ENCODE data around the gene DOP1A. TPM values are rescaled to one million over a fixed set of nuclear protein-coding genes. Genes with fewer than 3 reads are reported as not detected.

DOP1A gene, protein sequence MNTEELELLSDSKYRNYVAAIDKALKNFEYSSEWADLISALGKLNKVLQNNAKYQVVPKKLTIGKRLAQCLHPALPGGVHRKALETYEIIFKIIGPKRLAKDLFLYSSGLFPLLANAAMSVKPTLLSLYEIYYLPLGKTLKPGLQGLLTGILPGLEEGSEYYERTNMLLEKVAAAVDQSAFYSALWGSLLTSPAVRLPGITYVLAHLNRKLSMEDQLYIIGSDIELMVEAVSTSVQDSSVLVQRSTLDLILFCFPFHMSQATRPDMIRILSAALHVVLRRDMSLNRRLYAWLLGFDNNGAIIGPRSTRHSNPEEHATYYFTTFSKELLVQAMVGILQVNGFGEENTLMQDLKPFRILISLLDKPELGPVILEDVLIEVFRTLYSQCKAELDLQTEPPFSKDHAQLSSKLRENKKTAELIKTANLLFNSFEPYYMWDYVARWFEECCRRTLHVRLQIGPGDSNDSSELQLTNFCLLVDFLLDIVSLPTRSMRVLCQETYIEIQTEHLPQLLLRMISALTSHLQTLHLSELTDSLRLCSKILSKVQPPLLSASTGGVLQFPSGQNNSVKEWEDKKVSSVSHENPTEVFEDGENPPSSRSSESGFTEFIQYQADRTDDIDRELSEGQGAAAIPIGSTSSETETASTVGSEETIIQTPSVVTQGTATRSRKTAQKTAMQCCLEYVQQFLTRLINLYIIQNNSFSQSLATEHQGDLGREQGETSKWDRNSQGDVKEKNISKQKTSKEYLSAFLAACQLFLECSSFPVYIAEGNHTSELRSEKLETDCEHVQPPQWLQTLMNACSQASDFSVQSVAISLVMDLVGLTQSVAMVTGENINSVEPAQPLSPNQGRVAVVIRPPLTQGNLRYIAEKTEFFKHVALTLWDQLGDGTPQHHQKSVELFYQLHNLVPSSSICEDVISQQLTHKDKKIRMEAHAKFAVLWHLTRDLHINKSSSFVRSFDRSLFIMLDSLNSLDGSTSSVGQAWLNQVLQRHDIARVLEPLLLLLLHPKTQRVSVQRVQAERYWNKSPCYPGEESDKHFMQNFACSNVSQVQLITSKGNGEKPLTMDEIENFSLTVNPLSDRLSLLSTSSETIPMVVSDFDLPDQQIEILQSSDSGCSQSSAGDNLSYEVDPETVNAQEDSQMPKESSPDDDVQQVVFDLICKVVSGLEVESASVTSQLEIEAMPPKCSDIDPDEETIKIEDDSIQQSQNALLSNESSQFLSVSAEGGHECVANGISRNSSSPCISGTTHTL (N-terminal part only)
- 1 to 10 TPM; 8.1 to 8.2 TPM for total RNA-seq

DNA sequence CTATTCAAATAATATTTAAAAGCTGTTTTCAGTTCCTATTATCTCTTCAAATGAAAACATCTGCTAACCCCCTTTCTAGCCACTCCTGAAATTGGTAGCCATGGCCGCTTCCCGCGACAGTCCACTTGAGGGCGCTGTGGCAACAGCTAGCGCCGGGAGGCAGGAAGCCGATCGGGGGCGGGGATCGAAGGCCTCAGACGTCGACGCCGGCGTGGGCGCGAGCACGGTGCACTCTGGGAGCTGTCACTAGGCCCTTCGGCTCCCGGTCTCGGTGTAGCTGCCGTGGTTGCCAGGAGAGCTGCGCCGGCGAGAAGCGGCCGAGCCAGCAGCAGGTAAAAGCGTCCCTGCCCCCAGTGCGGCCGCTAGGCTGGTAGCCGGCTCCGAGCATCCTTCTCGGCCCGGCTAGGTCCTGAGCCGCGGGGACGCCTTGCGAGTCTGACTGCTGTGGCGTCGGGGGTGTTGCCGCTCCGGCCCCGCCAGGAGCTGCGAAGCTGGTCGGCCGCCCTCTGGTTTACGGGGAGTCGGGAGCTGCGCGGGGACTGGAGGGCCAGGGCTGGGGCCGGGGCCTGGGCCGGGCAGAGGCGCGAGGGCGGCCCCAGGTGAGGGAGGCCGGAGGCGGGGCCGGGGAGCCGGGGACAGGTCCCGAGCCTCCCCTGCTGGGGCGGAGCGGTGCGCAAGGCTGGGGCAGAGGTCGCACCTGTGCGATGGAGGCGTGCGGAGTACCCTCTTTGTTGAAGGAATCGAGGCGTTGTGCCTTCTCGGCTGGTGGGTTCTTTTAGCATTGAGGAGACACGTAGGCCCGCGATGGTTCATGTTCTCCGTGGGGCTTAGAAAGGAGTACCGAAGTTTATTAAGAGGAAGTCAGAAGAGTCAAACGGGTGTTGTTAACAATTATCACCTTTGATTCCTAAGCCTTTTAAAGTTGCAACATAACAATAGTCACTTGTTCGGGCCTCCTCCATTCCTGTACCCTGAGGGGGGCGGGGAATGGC lies at the start of gene DOP1A:
DOP1A (plus strand) TSS at position 224 of the 992 bp plus-strand sequence. CDS start 29,307 bp downstream, outside the sequence.
- H3K9me3 Mint-ChIP-seq, result no peaks in the 10 kb centered on the region
- no peaks in the 10 kb centered on the region for H3K36me3 Mint-ChIP-seq
- H3K27ac Mint-ChIP-seq, result peak within 1 kb of the TSS; percentile 77
- H3K4me3 Mint-ChIP-seq, result peak within 1 kb of the TSS; percentile 88
- no peaks in the 10 kb centered on the region for H3K27me3 Mint-ChIP-seq
- DNase-seq, result peak; percentile 97
- H3K4me1 Mint-ChIP-seq, result peaks cover 41% of the 10 kb centered on the region

DNA sequence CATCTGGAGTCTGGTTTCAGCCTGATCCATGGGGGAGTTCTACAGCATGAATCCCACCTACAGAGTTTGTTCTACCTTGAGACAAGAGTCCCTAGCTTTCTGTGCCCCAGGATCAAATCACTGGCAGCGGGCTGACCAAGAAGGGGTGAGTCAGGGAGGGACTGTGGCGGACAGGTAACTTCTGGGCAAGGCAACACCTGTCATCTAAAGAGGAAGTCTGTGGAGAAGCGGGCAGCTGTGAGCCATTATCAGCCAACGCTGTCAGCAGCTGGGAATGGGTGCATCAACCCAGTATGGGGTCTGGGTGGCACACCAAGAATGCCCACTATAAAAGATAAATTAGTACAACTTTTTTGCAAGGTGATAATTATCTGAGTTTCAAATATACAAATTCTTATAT lies 47.7 kb upstream of the DOP1A start:
- Mint-ChIP-seq H3K27me3 (no peaks in the 10 kb centered on the region), H3K36me3 (peaks cover 60% of the 10 kb centered on the region), H3K4me3 (no peak overlapping the region), H3K9me3 (no peaks in the 10 kb centered on the region), H3K4me1 (no peaks in the 10 kb centered on the region), H3K27ac (no peak overlapping the region)
- no peak for DNase-seq

DNA sequence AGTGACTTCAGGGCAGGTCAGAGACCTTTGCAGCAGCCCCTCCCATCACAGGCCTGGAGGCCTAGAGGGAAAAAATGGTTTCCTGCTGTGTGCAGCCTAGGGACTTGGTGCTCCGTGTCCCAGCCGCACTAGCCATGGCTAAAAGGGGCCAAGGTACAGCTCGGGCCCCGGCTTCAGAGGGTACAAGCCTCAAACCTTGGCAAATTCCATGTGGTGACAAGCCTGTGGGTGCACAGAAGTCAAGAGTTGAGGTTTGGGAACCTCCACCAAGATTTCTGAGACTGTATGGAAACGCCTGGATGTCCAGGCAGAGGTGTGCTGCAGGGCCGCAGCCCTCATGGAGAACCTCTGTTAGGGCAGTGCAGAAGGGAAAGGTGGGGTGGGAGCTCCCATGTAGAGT lies 35.8 kb upstream of the DOP1A start:
- Mint-ChIP-seq H3K27ac (no peak overlapping the region), H3K4me3 (no peak overlapping the region), H3K36me3 (peaks cover 66% of the 10 kb centered on the region), H3K4me1 (no peaks in the 10 kb centered on the region), H3K9me3 (peaks cover 8% of the 10 kb centered on the region), H3K27me3 (no peaks in the 10 kb centered on the region)
- no peak for DNase-seq

DNA sequence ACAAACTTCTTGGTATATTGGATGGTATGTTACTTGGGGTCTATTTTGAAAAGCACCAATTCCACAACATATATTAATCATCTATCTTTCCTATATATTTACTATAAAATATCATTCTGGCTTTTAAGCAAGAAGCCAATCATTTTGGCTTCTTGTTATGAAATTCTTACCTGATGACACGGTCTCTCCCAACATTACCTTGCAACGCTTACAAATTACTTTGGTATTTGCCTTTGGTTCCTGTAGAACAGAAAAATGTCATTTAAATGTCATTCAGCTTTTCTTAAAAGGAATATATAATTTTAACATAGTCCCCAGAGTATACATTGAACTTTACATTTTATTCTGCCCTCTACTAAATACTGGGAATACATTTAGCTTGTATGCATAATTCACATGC lies 29.2 kb upstream of the DOP1A start:
- H3K4me3 Mint-ChIP-seq, result no peak overlapping the region
- DNase-seq, result no peak
- no peaks in the 10 kb centered on the region for H3K4me1 Mint-ChIP-seq
- peaks cover 3% of the 10 kb centered on the region for H3K9me3 Mint-ChIP-seq
- no peak overlapping the region for H3K27ac Mint-ChIP-seq
- no peaks in the 10 kb centered on the region for H3K27me3 Mint-ChIP-seq
- H3K36me3 Mint-ChIP-seq, result peaks cover 39% of the 10 kb centered on the region

DNA sequence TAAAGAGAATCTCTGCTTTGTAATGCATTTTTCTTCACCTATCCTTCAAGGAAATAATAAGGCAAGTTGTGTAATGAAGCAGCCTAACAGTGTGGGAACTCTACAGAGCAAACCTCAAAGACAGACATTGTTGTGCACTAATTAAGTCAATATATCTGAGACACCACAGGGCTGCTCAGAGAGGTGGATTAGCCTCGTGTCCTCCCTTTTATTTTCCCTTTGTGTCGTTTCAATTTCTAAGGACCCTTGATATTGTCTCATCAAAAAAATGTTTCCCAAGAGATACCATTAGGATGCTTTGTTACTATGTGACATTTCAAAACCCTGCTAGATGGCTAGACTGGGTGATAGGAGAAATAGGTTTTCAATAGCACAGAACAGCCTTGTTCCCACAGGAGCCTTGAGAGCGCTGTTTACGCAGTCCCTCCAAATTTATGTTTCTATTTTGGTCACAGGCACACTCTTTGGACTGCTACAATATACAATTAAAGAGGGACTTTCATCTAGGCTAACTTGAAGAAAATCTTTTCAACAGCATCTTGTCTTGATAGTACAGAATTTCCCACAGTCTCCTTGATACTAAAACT lies 24.9 kb upstream of the DOP1A start:
- no peak overlapping the region for H3K4me3 Mint-ChIP-seq
- no peaks in the 10 kb centered on the region for H3K27me3 Mint-ChIP-seq
- DNase-seq, result no peak
- H3K9me3 Mint-ChIP-seq, result no peaks in the 10 kb centered on the region
- no peaks in the 10 kb centered on the region for H3K4me1 Mint-ChIP-seq
- H3K27ac Mint-ChIP-seq, result no peak overlapping the region
- H3K36me3 Mint-ChIP-seq, result peaks cover 3% of the 10 kb centered on the region

DNA sequence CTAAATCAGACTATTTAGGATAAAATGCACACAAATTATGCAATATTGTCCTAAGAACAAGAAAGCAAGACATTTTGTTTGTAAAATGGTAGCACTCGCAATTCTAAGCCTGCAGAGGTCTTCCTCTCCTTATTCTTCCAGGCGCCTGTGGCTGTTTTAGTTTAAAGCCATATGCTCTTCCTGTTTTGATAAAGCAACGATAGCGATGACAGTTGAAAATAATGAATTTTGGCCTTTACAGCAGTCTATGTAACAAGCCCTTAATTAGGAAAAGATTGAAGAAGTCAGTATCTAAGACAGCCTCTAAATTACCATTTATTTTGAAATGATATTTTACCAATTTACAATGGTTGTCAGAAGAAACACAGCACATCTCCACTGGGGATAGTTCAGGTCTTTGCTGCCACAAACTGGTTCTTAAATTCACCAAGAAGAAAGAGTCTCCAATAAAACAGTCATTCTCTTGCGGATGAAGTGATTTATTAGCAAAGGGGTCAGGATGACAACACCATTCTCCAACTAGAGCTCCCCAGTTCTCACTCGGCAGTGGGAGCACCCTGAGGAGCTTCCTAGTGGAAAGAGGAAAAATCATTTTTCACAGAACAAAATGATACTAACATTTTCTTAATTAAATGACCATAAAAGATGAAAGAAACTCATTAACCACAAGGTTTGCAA lies 23.2 kb upstream of the DOP1A start:
- no peaks in the 10 kb centered on the region for H3K4me1 Mint-ChIP-seq
- no peak for DNase-seq
- H3K36me3 Mint-ChIP-seq, result peaks cover 4% of the 10 kb centered on the region
- H3K27me3 Mint-ChIP-seq, result no peaks in the 10 kb centered on the region
- H3K4me3 Mint-ChIP-seq, result no peak overlapping the region
- H3K9me3 Mint-ChIP-seq, result no peaks in the 10 kb centered on the region
- H3K27ac Mint-ChIP-seq, result no peak overlapping the region

DNA sequence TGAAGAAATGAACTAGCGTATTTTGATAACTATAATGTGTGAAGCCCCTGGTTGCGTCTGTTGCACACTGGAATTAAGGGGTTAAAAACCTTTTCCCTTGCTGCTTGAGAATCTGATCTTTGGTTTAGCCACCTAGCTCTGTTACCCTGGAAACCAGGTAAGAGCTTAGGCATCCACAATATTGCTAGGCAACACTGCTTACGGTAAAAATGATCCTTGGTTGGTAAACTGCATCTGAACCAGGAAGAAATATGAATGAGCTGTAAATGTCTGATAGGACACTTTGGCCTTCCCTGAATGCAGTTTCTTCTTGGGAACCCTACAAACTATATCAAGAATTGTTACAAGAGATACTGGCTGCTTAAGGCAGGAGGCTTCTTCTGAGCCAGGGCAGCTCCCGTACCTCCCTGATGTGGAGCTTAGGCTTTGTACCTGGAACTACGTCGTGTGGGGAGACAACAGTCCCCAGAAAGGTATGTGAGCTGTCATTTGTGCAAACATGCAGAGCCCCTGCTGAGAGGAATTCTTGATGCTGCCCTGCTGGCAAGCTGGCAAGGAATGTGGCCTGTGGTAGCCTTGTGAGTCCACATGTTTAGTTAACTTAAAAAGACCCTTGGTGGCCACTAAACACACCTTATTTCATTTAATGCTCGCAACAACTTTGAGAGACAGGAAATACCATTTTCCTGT lies 20.3 kb upstream of the DOP1A start:
- Mint-ChIP-seq H3K27me3 (no peaks in the 10 kb centered on the region), H3K4me3 (no peak overlapping the region), H3K27ac (no peak overlapping the region), H3K4me1 (no peaks in the 10 kb centered on the region), H3K9me3 (no peaks in the 10 kb centered on the region), H3K36me3 (peaks cover 5% of the 10 kb centered on the region)
- no peak for DNase-seq

DNA sequence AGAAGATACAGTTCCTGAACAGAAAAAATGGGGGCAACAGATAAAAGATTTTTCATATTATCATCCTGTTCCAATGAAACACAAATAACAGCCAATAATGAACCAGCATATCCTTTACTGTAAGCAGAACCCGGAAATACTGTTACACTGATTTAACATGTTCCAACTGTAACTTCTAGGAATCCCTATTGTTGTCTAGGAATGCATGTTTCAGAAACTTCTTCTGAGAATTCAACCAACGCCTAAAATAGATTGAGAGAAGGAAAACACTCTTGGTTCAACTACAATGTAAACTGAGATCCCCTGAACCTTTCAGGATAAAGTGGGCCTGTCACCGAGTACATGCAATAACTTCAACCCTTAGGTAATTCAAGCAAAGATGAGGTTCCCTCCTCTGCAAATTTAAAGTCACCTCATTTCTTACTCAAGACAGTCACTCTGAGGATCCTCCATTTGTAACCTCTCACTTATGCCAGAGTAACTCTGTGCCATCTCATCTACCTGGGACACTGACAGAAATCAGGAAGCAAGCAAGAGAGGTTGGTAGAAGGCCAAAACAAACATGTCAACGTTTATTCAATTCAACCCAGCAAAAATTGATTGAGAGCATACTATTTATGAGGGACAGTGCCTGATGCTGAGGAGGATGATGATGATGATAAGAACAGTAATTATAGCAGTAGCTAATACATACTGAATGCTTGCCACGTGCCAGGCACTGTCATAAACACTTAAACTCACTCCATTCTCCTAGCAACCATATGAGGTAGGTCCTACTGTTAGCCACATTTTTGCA lies 15.9 kb upstream of the DOP1A start:
- Mint-ChIP-seq H3K36me3 (peaks cover 16% of the 10 kb centered on the region), H3K27ac (no peak overlapping the region), H3K27me3 (no peaks in the 10 kb centered on the region), H3K9me3 (no peaks in the 10 kb centered on the region), H3K4me1 (no peaks in the 10 kb centered on the region), H3K4me3 (no peak overlapping the region)
- DNase-seq, result no peak

DNA sequence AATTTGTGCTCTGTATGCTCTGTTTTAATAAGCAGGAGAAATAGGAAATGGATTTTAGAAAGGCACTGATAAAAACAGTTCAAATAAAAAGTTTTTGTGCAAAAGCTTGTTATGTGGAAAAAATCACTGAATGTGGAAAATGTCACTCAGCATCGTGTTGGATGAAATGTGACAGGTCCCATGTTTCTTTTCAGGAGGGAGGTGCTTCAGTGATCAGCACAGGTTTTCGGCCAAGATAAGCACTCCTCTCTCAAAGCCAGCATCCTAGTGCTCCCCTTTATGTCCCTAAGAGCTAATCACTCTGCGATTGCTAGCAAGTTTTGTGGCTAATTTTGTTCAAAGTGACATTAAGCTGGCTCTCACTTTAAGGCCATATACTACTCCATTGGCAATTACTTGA lies 13.8 kb upstream of the DOP1A start:
- Mint-ChIP-seq H3K36me3 (peaks cover 22% of the 10 kb centered on the region), H3K4me3 (no peak overlapping the region), H3K27me3 (no peaks in the 10 kb centered on the region)

DNA sequence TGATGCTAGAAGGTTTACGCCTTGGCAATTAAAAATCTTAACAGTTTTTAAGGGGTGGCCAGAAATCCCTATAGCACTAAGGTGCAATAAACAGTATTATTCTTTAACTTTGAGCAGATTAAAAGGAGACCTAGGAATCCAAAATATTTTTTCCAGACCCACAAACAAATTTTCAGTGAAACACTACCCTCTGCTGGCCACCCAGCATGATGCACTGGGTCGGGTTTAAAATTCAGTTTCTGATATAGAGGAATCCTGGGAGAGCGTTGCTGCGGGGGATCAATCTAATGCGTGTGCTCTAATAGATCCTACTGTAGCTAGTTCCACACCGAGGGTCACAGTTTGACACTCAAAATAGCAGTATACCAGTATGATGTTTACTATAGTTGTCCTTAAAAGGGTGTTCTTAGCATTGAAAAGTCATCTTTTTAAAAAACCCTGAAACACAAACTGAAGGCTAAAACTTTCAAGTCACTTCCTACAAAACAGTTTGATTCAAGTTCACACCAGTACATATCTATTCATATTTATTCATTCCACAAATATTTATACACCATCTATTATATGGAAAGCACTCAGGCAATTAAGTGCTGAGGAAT lies 12.0 kb upstream of the DOP1A start:
- DNase-seq, result no peak
- peaks cover 22% of the 10 kb centered on the region for H3K36me3 Mint-ChIP-seq
- H3K27me3 Mint-ChIP-seq, result no peaks in the 10 kb centered on the region
- H3K4me3 Mint-ChIP-seq, result no peak overlapping the region
- peaks cover 7% of the 10 kb centered on the region for H3K4me1 Mint-ChIP-seq
- no peak overlapping the region for H3K27ac Mint-ChIP-seq
- H3K9me3 Mint-ChIP-seq, result no peaks in the 10 kb centered on the region

More for the DNA sequence above, 13.8 kb upstream of the DOP1A start:
- Mint-ChIP-seq H3K9me3 (no peaks in the 10 kb centered on the region), H3K4me1 (peaks cover 3% of the 10 kb centered on the region), H3K27ac (no peak overlapping the region)
- DNase-seq, result no peak

DNA sequence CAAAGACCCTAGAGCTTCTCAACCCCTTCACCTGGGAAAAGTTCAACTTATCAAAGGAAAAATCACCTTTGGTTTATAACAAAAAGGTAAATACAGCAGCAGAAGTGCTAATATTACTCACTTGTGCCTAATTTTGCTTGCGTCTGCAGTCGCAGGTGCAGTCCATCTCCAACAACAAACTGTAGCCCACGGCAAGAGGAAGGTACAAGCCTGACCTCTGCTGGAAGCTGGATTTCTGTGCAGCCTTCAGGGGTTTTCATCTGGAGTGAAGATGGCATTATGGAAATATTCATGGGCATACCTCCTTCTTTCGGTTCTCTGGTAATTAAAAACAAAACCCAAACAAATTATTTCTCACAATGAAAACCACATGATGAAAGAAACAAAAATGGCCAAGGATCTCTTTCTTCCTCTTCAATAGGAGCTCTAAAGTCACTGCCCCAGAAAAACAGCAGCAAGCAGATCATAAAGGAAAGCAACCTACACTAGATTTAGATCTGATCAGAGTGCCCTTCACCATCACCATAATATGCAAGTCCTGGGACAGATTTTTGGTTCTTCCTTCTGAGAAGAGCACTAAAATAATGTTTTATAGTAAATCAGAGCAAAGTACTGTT lies 9.7 kb upstream of the DOP1A start:
- Mint-ChIP-seq H3K9me3 (no peaks in the 10 kb centered on the region), H3K36me3 (peaks cover 24% of the 10 kb centered on the region), H3K27me3 (no peaks in the 10 kb centered on the region), H3K27ac (no peak overlapping the region), H3K4me3 (no peak overlapping the region), H3K4me1 (peaks cover 19% of the 10 kb centered on the region)
- DNase-seq, result no peak

DNA sequence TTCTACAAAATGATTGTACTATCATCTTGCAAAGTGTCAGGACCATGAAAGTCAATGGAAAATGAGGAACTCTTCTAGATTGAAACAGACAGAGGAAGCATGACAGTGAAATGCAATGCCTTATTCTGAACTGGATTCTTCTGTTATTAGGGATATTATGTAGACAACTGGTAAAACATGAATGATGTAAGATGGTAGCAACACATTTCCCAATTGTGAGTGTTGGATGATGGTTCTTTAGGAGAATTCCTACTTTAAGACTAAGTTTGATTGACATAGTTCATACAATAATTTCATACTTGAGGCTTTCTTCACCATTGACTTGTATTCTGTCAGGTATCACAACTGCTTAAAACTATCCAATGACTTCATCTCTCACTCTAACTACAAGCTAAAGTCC lies 6.3 kb upstream of the DOP1A start:
- H3K4me1 Mint-ChIP-seq, result peaks cover 37% of the 10 kb centered on the region
- H3K4me3 Mint-ChIP-seq, result no peak overlapping the region

More for the DNA sequence above, 6.3 kb upstream of the DOP1A start:
- Mint-ChIP-seq H3K9me3 (no peaks in the 10 kb centered on the region), H3K27ac (no peak overlapping the region), H3K36me3 (peaks cover 20% of the 10 kb centered on the region), H3K27me3 (no peaks in the 10 kb centered on the region)
- DNase-seq, result no peak

Measured in activated naive CD8-positive, alpha-beta T cell treated with anti-CD3 and anti-CD28 coated beads for 36 hours (primary cell).